IPS-11a (cell line): ENCODE data around the gene FOXD1.
A peak's percentile ranks its signal among the peaks of the same experiment; 100 is the strongest.
"Not testable (repeated sequence)": the region's sequence is repeated elsewhere in the genome, so short reads cannot be mapped to it uniquely, and the experiment has no call there.

Source experiments
- H3K4me3 ChIP-seq: one replicate; pipeline ENCODE4 v1.5.1; 2013; ENCODE audit warnings: low read depth, low read length, control low read depth

The FOXD1 gene

DNA sequence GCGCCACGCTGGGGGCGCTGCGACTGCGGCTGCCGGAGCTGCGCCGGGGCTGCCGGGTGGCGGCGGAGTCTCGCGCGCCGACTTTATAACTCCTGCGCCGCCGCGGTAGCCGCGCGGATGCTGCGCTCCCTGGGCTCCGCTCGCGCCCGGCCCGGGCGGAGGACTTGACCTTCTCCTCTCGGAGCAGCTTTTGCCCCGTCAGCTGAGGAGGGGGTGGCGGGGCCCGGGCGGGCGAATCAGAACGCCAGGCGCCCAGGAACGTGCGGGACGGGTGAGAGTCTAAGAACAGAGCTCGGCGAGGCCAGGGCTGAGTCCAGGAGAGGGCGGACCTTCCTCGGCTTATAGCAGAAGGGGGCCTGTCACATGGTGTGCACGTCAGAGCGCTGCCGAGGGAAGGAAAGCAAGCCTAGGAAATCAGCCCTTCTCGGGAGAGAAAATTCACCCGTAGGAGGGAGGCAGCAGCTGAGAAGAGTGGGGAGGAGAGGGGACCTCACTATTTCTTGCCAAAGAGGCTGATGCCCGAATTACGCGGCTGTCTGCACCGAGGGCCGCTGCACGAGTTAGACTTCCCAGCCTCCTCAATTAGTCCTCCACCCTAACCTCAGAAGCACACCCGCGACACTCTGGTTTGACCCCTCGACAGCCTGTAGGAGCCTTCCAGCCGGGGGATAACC is at the start of gene FOXD1:
Gene FOXD1, minus strand, starts transcription at position 315 of the 674 bp plus-strand sequence. CDS start 415 bp downstream, outside the sequence.
- peak within 1 kb of the TSS; percentile 25 for H3K4me3 ChIP-seq

DNA sequence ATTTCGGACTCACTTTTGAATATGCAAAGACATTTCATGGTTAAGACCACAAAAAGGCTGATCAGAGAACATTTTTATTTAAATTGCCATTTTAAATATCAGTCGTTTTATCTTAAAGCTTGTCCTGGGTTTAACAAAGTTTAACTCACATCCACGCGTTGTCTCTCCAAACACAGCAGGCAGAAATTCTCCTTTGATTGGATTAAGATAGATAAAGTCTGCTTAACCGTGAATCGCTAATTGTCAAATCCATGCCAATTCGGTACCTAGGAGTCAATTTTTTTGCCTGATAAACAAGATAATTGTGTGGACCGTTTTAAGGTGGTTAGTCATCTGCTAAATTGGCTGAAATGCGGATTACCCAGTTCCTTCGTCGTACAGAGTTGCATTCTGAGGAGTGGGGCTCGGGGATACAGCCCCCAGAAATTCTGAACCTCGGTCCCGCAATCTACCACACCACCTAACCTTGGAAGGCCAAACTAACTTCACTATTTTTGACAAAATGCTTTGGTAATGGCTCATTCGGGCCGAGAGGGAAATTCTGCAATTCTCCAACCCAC is 49.0 kb upstream of the FOXD1 start:
- peak overlapping the region; percentile 94 for H3K4me3 ChIP-seq

GRCh38 chr5:73496984-73497457 is 48.4 kb upstream of the FOXD1 start:
- no peak overlapping the region for H3K4me3 ChIP-seq

DNA sequence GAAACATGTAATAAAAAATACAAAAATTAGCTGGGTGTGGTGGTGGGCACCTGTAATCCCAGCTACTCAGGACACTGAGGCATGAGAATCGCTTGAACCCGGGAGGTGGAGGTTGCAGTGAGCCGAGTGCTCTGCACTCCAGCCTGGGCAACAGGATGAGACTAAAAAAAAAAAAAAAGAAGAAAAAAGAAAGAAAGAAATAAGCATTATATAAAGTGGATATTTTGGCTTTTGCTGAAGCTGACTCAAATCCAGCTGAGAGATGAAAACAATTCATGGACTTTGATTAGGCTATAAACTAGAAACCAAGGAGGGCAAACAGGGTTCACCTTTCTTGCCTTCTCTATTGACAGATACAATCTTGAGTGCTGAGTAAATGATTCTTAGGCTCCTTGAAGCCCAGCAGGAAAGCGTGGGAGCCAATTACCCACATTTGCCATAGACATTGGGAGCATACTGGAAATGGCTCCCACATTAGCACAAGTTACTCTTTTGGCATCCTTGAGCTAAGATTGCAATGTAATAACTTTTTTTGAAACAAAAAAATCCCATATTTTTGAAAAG is 47.3 kb upstream of the FOXD1 start:
- H3K4me3 ChIP-seq: no peak overlapping the region

- no peak overlapping the region for H3K4me3 ChIP-seq
Measured at GRCh38 chr5:73494721-73495120, 46.1 kb upstream of the FOXD1 start.

DNA sequence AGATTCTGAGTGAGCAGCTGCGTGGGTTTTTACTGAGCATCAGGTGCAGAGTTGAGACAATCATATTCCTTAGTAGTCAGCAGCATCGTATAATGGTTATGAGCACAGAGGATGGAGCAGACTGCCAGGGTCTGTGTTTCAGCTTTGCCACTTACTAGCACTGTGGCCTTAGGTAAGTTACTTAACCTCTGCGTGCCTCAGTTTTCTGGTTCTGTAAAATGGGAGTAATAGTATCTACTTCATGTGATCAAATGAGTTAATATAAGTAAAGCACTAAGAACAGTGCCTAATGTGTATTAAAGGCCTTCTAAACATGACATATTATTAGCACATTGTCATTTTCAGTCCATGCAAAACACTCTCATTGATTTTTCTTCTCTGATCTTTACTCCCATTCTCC is 44.8 kb upstream of the FOXD1 start:
- no peak overlapping the region for H3K4me3 ChIP-seq

DNA sequence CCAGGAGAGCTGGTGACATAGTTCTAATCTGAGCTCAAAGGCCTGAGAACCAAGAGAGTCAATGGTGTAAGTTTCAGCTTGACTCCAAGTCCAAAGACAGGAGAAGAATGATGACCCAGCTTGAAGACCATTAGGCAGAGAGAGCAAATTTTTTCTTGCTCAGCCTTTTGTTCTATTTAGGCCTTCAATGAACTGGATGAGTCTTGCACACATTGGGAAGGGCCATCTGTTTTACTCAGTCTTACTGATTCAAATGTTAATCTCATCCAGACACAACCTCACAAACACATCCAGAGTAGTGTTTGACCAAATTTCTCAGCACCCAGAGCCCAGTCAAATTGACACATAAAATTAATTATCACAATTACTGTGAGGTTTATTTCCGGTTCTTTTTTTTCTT is 42.6 kb upstream of the FOXD1 start:
- H3K4me3 ChIP-seq: no peak overlapping the region

DNA sequence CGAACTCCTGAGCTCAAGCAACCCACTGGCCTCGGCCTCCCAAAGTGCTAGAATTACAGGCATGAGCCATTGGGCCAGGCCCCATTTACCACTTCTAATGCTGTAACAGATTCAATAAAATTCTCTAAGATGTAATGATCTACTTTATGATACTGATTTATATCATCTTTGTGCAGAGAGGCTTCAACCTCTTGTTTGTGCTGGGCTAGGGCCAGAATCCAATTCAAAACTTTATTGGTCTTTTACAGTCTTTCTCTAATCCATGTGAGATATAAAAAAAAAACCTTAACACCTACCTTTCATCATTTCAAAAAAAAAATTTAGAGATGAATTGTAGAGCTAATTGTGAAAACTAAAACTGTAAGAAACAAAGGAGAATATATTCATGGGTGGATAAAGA is 41.5 kb upstream of the FOXD1 start:
- no peak overlapping the region for H3K4me3 ChIP-seq

GRCh38 chr5:73488806-73489205 is 40.2 kb upstream of the FOXD1 start:
- H3K4me3 ChIP-seq: no peak overlapping the region

- no peak overlapping the region for H3K4me3 ChIP-seq
Measured at GRCh38 chr5:73487815-73488214, 39.2 kb upstream of the FOXD1 start.

GRCh38 chr5:73487257-73487656 is 38.7 kb upstream of the FOXD1 start:
- not testable (repeated sequence) for H3K4me3 ChIP-seq

DNA sequence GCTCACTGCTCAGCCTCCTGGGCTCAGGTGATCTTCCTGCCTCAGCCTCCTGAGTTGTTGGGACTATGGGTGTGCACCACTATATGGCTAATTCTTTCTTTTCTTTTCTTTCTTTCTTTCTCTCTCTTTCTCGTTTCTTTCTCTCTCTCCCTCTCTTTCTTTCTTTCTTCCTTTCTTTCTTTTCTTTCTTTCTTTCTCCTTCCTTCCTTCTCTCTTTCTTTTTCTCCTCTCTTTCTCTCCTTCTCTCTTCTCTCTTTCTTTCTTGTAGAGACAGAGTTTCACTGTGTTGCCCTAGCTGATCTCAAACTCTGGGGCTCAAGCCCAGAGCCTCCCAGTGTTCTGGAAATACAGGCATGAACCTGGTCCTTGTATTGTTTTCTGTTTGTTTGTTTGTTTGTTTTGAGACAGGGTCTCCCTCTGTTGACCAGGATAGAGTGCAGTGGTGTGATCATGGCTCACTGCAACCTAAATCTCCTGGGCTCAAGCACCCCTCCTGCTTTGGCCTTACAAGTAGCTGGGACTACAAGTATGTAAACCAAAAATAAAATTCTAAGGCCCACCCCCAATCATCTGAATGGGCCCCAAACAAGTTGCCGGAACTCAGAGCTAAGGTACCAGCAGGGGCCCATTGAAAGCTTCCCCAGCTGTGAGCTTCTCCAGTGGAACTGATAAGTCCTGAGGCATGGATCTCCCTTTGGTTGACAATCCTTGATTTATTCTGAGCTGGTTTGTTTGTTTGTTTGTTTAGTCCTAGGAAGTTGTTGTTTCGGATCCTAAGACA is 37.7 kb upstream of the FOXD1 start:
- no peak overlapping the region for H3K4me3 ChIP-seq

DNA sequence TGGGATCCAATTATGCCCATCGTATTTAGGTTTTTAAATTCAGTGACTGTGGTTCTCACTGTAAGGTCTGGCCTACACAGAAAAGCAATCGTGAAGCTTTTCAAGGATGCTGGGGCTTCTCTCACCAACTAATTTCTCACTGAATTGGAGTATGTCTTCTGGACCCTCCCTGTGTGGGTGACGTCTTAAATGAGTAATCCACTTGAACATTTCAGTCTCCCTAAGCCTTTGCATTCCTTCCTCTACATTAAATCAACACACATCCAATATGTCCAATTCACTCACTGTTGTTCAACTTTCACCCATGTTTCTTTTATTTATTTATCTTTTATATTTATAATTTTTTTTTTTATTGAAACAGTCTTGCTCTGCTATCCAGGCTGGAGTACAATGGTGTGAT is 37.1 kb upstream of the FOXD1 start:
- H3K4me3 ChIP-seq: no peak overlapping the region

GRCh38 chr5:73484511-73484910 is 35.9 kb upstream of the FOXD1 start:
- no peak overlapping the region for H3K4me3 ChIP-seq

- H3K4me3 ChIP-seq: no peak overlapping the region
Measured at GRCh38 chr5:73483676-73484075, 35.1 kb upstream of the FOXD1 start.

GRCh38 chr5:73482383-73483136 is 34.0 kb upstream of the FOXD1 start:
- no peak overlapping the region for H3K4me3 ChIP-seq

DNA sequence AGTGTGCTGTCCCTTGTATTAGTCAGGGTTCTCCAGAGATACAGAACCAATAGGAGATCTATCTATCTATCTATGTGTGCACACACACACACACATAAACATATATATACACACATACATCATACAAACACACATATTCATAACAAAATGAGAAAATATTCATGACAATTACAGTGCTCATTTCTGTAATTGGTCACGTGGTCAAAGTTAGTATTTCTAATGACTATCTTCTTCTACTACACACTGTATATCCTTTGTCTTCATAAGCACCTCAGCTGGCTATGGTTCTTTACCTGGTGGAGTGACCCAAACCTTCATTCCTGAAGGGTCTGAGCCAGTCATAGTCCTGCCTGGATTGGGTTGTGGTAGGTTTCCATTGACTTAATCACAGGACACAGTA is 31.9 kb upstream of the FOXD1 start:
- H3K4me3 ChIP-seq: no peak overlapping the region

DNA sequence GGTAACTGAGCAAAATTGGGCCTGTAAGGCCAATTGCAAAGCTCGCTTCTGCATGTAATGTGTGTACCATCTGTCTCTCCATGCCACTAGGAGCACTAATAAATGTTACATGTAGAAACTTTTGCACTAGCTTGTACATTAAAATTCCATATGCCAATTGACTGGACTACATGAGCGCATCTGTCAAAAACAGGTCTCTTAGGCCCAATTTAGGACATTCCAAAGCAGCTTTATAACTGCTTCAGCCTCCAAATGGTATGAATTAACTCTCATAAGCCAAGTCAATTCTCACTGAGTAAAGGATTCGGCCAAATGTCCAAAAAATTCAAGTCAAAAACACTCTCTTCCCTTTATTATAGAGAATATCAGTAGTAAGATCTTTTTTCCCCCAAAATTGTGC is 23.5 kb upstream of the FOXD1 start:
- H3K4me3 ChIP-seq: no peak overlapping the region

- H3K4me3 ChIP-seq: no peak overlapping the region
Measured at GRCh38 chr5:73471654-73472053, 23.1 kb upstream of the FOXD1 start.

DNA sequence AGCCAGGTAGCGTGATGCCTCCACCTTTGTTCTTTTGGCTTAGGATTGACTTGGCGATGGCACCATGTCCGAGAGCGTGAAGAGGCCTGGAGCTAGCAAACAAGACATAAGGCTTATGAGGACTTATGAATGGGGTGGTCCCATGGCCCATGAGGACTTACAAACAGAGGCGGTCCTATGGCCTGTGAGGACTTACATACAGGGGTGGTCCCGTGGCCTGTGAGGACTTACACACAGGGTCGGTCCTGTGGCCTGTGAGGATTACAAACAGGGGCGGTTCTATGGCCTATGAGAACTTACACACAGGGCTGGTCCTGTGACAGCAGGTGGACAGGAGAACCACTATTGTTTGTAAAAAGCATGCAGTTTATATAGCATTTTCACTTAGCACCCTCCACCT is 21.3 kb upstream of the FOXD1 start:
- H3K4me3 ChIP-seq: no peak overlapping the region

- not testable (repeated sequence) for H3K4me3 ChIP-seq
Measured at GRCh38 chr5:73468638-73469037, 20.1 kb upstream of the FOXD1 start.
